ENCODE results near the gene TFG.
A peak's percentile ranks its signal among the peaks of the same experiment; 100 is the strongest.

Gene TFG

DNA sequence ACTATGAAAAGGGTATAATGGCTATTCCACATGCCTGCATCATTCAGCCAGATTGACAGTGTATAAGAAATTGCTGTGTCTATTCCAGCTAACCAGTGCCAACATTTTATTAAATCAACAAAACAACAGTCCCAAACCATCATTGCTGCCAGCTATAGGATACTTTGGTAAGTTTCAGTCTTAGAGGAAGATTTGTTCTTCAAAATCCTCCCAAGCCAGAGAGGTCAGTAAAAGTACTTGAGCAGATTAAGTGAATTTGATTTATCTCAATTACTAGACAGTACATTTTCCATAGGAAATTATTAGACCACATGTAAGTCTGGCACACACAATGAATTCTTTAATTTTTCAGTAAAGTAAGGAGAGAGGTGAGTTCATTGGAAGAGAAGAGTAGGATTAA lies 50.7 kb downstream of the TFG start:
- Histone ChIP-seq H3K9me3 (ENCODE audit: control insufficient read depth, low read length) (no peaks in the 10 kb centered on the region), H3K79me2 (no peaks in the 10 kb centered on the region), H3K4me3 (ENCODE audit: low read depth, low read length) (no peak overlapping the region), H3K4me2 (ENCODE audit: low read length) (no peak overlapping the region), H3K36me3 (ENCODE audit: control insufficient read depth, insufficient read depth, low read length) (no peaks in the 10 kb centered on the region), H3K9ac (no peak overlapping the region), H2AFZ (peak overlapping the region; percentile 79), H3K27ac (peak overlapping the region; percentile 66), H3K4me1 (peaks cover 51% of the 10 kb centered on the region), H3K27me3 (ENCODE audit: control insufficient read depth, insufficient read depth, low read length) (no peaks in the 10 kb centered on the region)
- TF ChIP-seq, protein P1, sequence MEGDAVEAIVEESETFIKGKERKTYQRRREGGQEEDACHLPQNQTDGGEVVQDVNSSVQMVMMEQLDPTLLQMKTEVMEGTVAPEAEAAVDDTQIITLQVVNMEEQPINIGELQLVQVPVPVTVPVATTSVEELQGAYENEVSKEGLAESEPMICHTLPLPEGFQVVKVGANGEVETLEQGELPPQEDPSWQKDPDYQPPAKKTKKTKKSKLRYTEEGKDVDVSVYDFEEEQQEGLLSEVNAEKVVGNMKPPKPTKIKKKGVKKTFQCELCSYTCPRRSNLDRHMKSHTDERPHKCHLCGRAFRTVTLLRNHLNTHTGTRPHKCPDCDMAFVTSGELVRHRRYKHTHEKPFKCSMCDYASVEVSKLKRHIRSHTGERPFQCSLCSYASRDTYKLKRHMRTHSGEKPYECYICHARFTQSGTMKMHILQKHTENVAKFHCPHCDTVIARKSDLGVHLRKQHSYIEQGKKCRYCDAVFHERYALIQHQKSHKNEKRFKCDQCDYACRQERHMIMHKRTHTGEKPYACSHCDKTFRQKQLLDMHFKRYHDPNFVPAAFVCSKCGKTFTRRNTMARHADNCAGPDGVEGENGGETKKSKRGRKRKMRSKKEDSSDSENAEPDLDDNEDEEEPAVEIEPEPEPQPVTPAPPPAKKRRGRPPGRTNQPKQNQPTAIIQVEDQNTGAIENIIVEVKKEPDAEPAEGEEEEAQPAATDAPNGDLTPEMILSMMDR (IDR thresholded peaks at IDR 0.05) = no peak

DNA sequence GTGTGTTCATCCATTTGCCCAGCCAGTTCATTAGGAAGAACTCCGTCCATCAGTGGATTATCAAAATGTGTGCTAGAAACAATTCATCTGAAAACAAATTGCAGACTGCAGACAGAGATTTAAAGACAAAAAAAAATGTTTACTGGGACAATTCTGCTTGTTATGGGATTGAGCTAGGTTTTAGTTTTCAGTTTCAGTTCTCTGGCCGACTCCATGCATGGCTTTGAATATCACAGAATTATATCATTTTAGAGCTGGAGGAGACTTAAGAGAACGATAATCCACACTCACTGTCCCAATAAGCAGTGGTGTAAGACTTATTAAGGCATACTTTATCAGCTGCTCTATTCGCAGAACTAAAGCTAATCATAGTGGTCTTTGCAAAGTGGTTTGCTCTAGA lies 51.1 kb downstream of the TFG start:
- Histone ChIP-seq H3K4me2 (ENCODE audit: low read length) (no peak overlapping the region), H3K36me3 (ENCODE audit: control insufficient read depth, insufficient read depth, low read length) (no peaks in the 10 kb centered on the region), H3K79me2 (no peaks in the 10 kb centered on the region), H3K4me3 (ENCODE audit: low read depth, low read length) (no peak overlapping the region), H3K9ac (no peak overlapping the region), H2AFZ (peak overlapping the region; percentile 79), H3K4me1 (peaks cover 47% of the 10 kb centered on the region), H3K27me3 (ENCODE audit: control insufficient read depth, insufficient read depth, low read length) (no peaks in the 10 kb centered on the region), H3K9me3 (ENCODE audit: control insufficient read depth, low read length) (no peaks in the 10 kb centered on the region), H3K27ac (peak overlapping the region; percentile 66)
- TF ChIP-seq, protein P1 (IDR thresholded peaks at IDR 0.05) = no peak

DNA sequence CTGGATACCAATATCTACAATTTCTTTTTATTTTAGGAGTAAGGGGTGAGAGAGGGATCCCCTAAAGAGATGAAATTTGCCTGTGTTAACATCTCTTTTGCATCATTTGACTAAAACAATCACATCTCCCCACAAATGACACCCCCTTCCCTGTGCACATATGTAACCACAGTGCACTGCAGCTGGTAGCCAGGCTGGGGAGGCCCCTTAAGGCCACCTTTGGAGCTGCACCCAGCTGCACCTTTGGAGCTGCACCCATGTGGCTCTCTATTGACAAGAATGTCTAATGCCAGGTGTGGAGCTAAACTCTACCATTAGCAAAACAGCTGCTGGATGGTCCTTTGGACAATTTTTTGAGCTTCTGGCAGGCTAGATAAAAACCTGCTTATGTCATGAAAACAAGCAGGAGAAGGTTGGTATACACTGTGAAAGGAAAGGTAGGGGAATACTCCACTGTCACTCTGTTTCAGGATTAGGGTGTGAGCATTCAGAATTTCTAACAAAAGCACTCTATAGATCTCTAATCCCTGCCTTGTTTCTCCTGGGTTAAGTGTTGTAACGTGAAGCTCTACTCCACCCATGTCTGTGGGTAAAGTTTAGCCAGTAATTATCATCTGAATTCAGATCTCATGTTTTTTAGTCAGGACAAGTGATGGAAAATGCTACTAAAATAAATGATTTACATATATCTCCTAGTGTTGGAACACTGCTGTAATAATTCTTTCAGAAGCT lies 52.1 kb downstream of the TFG start:
- Histone ChIP-seq H3K9ac (no peak overlapping the region), H3K4me1 (peaks cover 41% of the 10 kb centered on the region), H3K27me3 (ENCODE audit: control insufficient read depth, insufficient read depth, low read length) (no peaks in the 10 kb centered on the region), H3K4me3 (ENCODE audit: low read depth, low read length) (no peak overlapping the region), H3K27ac (no peak overlapping the region), H3K9me3 (ENCODE audit: control insufficient read depth, low read length) (no peaks in the 10 kb centered on the region), H3K4me2 (ENCODE audit: low read length) (no peak overlapping the region), H3K79me2 (no peaks in the 10 kb centered on the region), H3K36me3 (ENCODE audit: control insufficient read depth, insufficient read depth, low read length) (no peaks in the 10 kb centered on the region), H2AFZ (peak overlapping the region; percentile 79)
- TF ChIP-seq, protein P1 (IDR thresholded peaks at IDR 0.05) = peak; percentile 48

DNA sequence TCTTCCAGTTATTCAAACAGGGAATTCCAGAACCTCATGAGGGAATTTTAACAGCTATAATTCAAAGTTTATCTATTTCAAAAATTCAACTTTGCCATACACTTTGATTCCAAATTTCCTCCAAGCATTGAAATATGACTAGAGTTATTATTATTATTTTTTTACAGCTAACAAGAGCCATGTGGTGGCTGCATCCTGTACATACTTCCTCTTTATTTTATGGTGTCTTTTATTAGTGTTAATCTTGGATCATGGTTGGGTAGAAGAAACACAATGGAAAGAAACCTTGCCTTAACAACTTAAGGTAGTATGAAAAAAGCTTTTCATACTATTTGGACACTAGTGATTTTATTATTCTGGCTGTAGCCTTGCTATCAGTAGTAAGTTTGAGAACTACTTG lies 52.7 kb downstream of the TFG start:
- H3K9me3 ChIP-seq (ENCODE audit: control insufficient read depth, low read length) = no peaks in the 10 kb centered on the region
- no peak overlapping the region for H3K4me2 ChIP-seq (ENCODE audit: low read length)
- H3K9ac ChIP-seq = no peak overlapping the region
- TF ChIP-seq, protein P1 (IDR thresholded peaks at IDR 0.05) = no peak
- H3K27ac ChIP-seq = no peak overlapping the region
- H3K4me1 ChIP-seq = peaks cover 35% of the 10 kb centered on the region
- no peaks in the 10 kb centered on the region for H3K79me2 ChIP-seq
- H3K4me3 ChIP-seq (ENCODE audit: low read depth, low read length) = no peak overlapping the region
- no peaks in the 10 kb centered on the region for H3K27me3 ChIP-seq (ENCODE audit: control insufficient read depth, insufficient read depth, low read length)
- H3K36me3 ChIP-seq (ENCODE audit: control insufficient read depth, insufficient read depth, low read length) = no peaks in the 10 kb centered on the region
- no peak overlapping the region for H2AFZ ChIP-seq

DNA sequence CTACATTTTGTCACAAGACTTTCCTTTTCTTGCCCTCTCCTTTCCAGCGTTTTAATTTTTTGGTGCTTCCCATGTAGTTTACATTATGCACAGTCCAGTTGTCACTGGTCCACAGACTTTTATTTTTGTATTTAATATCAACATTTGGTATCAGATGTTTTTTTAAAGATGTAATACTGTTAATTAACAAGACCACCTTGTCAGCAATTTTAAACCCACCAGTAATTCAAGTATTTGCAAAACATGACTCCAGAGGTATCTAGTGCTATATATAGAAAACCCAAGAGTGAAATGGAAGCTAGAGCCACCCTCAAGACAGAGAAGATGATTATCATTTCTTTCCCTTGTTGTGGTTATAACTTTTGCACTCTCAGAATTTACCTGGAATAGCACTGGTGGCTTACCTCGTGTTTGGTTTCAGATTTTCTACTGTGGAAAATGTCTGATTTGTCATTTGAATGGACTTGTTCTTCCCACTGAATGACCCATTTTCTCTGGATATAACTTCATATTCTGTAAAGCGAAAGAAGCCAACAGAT lies 56.2 kb downstream of the TFG start:
- no peaks in the 10 kb centered on the region for H3K9me3 ChIP-seq (ENCODE audit: control insufficient read depth, low read length)
- H3K9ac ChIP-seq = no peak overlapping the region
- no peak overlapping the region for H3K4me3 ChIP-seq (ENCODE audit: low read depth, low read length)
- no peaks in the 10 kb centered on the region for H3K27me3 ChIP-seq (ENCODE audit: control insufficient read depth, insufficient read depth, low read length)
- H3K36me3 ChIP-seq (ENCODE audit: control insufficient read depth, insufficient read depth, low read length) = no peaks in the 10 kb centered on the region
- peak overlapping the region; percentile 32 for H3K27ac ChIP-seq
- TF ChIP-seq, protein P1 (IDR thresholded peaks at IDR 0.05) = no peak
- peak overlapping the region; percentile 53 for H2AFZ ChIP-seq
- H3K4me1 ChIP-seq = peaks cover 15% of the 10 kb centered on the region
- H3K4me2 ChIP-seq (ENCODE audit: low read length) = no peak overlapping the region
- H3K79me2 ChIP-seq = no peaks in the 10 kb centered on the region

Measured in parathyroid adenoma (tissue), 2 donors.